GM12892 (cell line): Measurements from ENCODE around the gene NEURL1.
A peak's percentile ranks its signal among the peaks of the same experiment; 100 is the strongest.

Source experiments
- DNase-seq: peaks from one replicate; pipeline ENCODE4 v3.0.0; 2011; ENCODE audit not compliant: insufficient read length
- FAIRE-seq: peaks from 2 replicates; lab custom pipeline; 2011; peaks lifted over from hg19 to GRCh38; lab: Jason Lieb, UNC
- POLR2A ChIP-seq: IDR thresholded peaks from 2 replicates; pipeline ENCODE4 v1.6.1; 2011; ENCODE audit warnings: low read depth, low read length, control low read depth
- POLR2AphosphoS5 ChIP-seq: IDR thresholded peaks from 2 replicates; pipeline ENCODE4 v1.6.1; 2011; ENCODE audit warnings: low read depth, low read length, control low read depth
- TAF1 ChIP-seq: IDR thresholded peaks from 2 replicates; pipeline ENCODE4 v1.6.1; 2011; ENCODE audit warnings: low read depth, mild to moderate bottlenecking, control low read depth, low read length, borderline replicate concordance

Gene NEURL1

GRCh38 chr10:103578782-103579382, 85.4 kb downstream of the NEURL1 start:
- FAIRE-seq (no peak), DNase-seq (no peak)
- TF ChIP-seq TAF1, result no peak
- TF ChIP-seq POLR2A, result no peak
- no peak for TF ChIP-seq POLR2AphosphoS5

DNA sequence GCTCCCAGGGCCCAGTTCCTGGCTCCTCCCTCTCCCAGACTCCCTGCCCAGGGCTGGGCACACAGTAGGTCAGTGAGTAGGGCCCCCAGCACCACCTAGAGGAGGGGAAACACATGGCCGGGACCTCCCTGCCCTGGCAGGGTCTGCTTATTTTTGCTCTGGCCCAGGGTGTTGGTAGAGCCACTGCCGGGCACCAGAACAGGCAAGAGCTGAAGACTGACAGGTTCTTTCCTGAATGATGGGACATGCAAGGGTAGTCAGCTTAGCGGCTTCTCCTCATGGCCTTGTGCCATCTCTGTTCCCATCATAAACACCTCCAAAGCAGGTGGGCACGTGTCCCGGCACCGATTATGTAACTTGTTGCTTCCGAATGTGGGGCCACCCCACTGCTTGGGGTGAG, 86.5 kb downstream of the NEURL1 start:
- FAIRE-seq (no peak), DNase-seq (no peak)
- TF ChIP-seq POLR2A, result no peak
- no peak for TF ChIP-seq POLR2AphosphoS5
- TF ChIP-seq TAF1, result no peak

DNA sequence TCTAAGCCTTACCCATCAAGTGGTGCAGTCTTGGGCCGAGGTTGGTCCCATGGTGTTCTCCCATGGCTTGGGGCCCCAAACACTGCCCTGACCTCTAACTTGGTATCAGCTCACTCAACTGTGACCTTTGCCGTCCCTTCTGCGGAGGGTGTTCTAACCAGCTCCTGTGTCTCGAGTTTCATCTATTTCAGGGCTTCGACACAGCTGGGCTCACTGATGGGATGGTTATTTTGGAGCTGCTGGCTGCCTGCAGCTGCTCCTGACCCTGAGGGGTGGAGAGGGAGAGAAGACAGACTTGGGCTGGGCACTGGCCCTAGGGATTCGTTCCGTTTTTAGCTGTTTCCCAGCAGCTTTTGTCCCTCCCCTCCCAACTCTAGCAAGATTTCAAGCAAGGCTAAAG, 86.9 kb downstream of the NEURL1 start:
- FAIRE-seq (no peak), DNase-seq (no peak)
- TF ChIP-seq TAF1 (no peak), POLR2A (no peak), POLR2AphosphoS5 (no peak)

GRCh38 chr10:103581499-103581898, 88.0 kb downstream of the NEURL1 start:
- DNase-seq (no peak), FAIRE-seq (no peak)
- TF ChIP-seq POLR2AphosphoS5 (no peak), TAF1 (no peak), POLR2A (no peak)

DNA sequence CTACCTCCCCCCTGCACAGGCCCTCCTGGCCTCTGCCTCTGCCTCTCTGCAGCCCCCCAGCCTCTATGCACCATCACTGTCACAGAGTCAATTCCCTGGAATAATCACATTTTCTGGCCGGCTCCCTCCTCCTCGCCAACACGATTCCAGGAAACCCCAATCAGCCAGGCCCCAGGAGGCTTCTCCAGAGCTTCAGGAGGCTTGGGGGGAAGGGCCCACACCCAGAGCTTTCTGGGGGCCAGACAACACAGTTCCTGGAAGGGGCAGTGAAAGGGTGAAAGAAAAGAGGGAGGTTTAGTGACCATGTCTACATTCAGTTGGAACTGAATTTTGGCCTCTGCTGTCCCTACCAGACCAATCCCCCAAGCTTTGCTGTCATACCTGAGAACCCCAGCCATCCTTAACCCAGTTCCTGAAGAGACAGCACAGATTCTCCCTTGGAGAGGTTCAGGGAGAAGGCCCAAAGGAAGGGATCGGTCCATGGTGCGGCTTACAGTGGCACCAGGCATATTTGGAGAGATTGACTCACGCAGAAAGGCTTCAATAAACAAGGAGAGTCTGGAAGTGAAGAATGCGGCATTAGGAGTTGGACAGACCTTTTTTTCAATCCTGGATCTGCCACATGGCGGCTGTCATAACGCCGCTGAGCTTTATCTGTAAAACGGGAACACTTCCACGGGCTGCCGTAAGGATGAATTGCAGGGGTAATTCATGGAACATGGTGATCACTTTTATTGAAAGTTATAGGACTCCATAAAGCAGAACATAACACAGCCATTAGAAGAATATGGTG, 89.0 kb downstream of the NEURL1 start:
- FAIRE-seq, result no peak
- DNase-seq, result no peak
- no peak for TF ChIP-seq POLR2AphosphoS5
- TF ChIP-seq TAF1, result no peak
- TF ChIP-seq POLR2A, result no peak

DNA sequence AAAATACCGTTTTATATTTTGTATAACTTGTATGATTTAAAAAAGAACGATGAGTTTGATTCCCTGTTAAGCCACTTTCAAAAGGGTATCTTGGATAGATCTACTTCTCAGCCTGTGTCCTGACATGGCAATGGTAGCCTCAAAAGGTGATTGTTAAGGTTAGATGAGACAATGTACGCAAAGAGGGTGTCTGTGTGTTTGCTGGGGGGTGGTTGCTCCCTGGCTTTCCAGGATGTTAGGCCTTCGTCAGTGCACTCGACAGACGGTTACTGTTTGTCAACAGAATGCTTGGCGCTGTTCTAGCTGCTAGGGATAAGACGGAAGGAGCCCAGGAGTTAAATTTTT, 90.3 kb downstream of the NEURL1 start:
- FAIRE-seq, result no peak
- no peak for DNase-seq
- TF ChIP-seq TAF1, result no peak
- TF ChIP-seq POLR2AphosphoS5, result no peak
- no peak for TF ChIP-seq POLR2A

GRCh38 chr10:103584216-103585010, 90.9 kb downstream of the NEURL1 start:
- DNase-seq (no peak), FAIRE-seq (no peak)
- TF ChIP-seq POLR2A, result no peak
- peak; percentile 44 for TF ChIP-seq POLR2AphosphoS5
- no peak for TF ChIP-seq TAF1

DNA sequence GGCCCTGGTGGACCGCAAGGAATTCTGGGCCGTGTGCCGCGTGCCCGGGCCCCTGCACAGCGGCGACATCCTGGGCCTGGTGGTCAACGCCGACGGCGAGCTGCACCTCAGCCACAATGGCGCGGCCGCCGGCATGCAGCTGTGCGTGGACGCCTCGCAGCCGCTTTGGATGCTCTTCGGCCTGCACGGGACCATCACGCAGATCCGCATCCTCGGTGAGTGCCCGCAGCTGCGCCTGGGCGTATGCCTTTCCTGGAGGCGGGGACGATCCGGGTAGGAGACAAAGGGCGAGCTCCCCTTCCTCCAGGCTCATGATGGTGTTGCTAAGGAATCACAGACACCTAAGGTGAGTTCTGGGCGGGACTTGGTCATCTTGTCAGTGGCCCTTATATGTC, 91.5 kb downstream of the NEURL1 start:
- TF ChIP-seq POLR2A (no peak), POLR2AphosphoS5 (no peak), TAF1 (no peak)
- FAIRE-seq, result no peak
- DNase-seq, result no peak

- FAIRE-seq (no peak), DNase-seq (no peak)
- TF ChIP-seq TAF1 (no peak), POLR2A (no peak), POLR2AphosphoS5 (no peak)
These were observed 93.6 kb downstream of the NEURL1 start for GRCh38 chr10:103587073-103587472.

- no peak for TF ChIP-seq POLR2AphosphoS5
- no peak for TF ChIP-seq POLR2A
- no peak for TF ChIP-seq TAF1
- FAIRE-seq (no peak), DNase-seq (no peak)
These were observed 95.6 kb downstream of the NEURL1 start for GRCh38 chr10:103589074-103589630.

- FAIRE-seq (no peak), DNase-seq (no peak)
- no peak for TF ChIP-seq POLR2AphosphoS5
- TF ChIP-seq TAF1, result no peak
- no peak for TF ChIP-seq POLR2A
These were observed 96.6 kb downstream of the NEURL1 start for GRCh38 chr10:103590060-103590459.
